ENCODE data around the gene TCF7L2.

GRCh38 chr10:112938808-112939482, 11.1 kb upstream of the TCF7L2 start:
- no peak for TF ChIP-seq CTCF (IDR thresholded peaks at IDR 0.05)
- no peak for TF ChIP-seq EP300 (IDR thresholded peaks at IDR 0.05)

Measured in tibial nerve (tissue), 4 donors.